ENCODE results near the gene KIAA1191.

The KIAA1191 gene

DNA sequence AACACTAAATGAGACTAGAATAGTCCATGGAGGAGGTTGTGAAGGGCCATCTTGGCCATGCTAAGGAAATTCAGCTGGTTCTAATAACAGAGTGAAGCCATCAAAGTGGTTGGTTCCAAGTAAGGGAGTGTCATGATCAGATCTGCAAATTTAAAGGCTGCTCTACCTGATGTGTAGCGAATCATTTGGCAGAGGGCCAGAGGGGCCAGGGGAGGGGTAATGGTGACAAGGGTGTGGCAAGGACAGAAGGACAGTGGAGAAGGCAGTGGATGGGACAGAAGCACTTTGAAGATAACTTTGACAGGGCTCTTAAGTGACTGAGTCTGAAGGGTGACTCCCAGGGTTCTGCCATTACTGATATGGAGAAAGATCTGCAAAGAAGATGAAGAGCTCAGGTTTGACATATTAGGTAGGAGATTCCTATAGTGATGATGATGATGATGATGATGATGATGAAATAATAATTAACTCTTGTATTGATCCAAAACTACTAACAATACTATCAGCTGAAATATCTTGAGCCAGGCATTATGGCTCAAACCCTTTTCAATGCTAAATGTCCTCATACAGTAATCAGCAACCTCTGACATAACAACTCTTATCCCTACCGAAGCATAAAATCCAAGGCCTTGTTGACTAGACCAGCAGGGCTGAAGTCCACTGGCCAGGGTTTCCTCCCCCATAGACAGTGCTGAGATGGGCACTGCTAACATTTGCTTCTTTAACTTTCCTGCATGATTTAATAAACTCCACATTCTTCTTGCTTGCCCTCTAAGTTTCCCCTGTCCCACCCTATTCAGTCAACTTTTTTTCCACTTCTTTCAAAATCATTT lies 20.0 kb downstream of the KIAA1191 start:
- no peak overlapping the region for H3K4me3 ChIP-seq (ENCODE audit: low read length)

GRCh38 chr5:176339304-176339703 lies 22.3 kb downstream of the KIAA1191 start:
- no peak for DNase-seq (ENCODE audit: low read depth)
- no peak for TF ChIP-seq CTCF (IDR thresholded peaks at IDR 0.05; ENCODE audit: insufficient read depth, low read depth, low read length, missing control alignments)
- H3K4me3 ChIP-seq (ENCODE audit: low read length), result no peak overlapping the region

More for the DNA sequence above, 20.0 kb downstream of the KIAA1191 start:
- no peak for DNase-seq (ENCODE audit: low read depth)
- TF ChIP-seq CTCF (IDR thresholded peaks at IDR 0.05; ENCODE audit: insufficient read depth, low read depth, low read length, missing control alignments), result no peak

DNA sequence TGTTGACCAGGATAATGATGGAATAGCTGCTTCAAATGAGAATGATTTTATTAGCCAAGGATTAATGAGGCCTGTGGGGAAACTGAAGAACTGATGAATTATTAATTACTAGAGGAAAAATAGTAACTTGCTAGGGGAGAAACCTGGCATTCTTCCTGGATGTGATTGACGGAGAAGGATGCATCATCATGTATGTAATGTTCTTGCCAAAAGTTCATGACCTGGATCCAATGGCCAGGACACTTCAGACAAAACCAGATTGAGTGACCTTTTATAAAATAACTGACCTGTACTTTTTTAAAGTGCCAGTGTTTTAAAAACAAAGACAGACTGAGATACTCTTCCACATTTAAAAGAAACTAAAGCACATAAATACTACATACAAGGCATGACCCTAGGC lies 23.7 kb downstream of the KIAA1191 start:
- no peak for TF ChIP-seq CTCF (IDR thresholded peaks at IDR 0.05; ENCODE audit: insufficient read depth, low read depth, low read length, missing control alignments)
- no peak overlapping the region for H3K4me3 ChIP-seq (ENCODE audit: low read length)
- DNase-seq (ENCODE audit: low read depth), result no peak

DNA sequence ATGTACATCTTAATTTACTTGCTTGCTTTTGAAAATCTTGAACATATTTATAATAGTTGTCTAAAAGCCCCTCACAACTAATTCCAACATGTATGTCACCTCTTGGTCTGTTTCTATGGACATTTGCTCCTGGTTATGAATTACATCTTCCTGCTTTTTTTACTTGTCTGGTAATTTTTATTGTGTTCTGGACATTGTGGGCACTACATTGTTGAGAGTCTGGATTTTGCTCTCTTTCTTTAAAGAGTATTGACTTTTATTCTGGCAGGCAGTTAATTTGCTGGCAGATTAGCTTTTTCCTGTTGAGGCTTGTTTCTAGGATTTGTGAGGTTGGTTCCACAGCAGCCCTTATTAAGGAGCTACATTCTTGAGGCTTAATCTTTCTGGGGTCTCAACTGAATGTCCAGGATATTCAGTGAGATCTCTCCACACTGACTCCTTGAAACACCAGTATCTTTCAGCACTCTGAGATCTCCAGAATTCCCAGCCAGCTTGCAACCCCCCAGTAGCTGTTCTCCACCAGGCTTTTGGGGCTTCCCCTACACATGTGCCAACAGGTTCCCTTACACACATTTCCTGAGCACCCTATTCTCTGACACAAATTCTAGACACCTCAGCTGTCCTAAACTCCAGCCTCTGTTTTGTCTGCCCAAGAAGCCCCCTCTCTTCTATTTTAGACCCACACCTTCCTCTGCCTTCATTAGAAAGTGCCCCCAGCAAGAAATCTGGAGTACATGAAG lies 27.4 kb downstream of the KIAA1191 start:
- no peak overlapping the region for H3K4me3 ChIP-seq (ENCODE audit: low read length)
- TF ChIP-seq CTCF (IDR thresholded peaks at IDR 0.05; ENCODE audit: insufficient read depth, low read depth, low read length, missing control alignments), result no peak
- DNase-seq (ENCODE audit: low read depth), result peak; percentile 34

- H3K4me3 ChIP-seq (ENCODE audit: low read length), result no peak overlapping the region
- TF ChIP-seq CTCF (IDR thresholded peaks at IDR 0.05; ENCODE audit: insufficient read depth, low read depth, low read length, missing control alignments), result no peak
- DNase-seq (ENCODE audit: low read depth), result no peak
Measured at GRCh38 chr5:176320577-176320976, 41.0 kb downstream of the KIAA1191 start.

- no peak overlapping the region for H3K4me3 ChIP-seq (ENCODE audit: low read length)
- peak; percentile 18 for DNase-seq (ENCODE audit: low read depth)
- TF ChIP-seq CTCF (IDR thresholded peaks at IDR 0.05; ENCODE audit: insufficient read depth, low read depth, low read length, missing control alignments), result peak; percentile 28
Measured at GRCh38 chr5:176319827-176320554, 41.6 kb downstream of the KIAA1191 start.
